Neural progenitor cell (in vitro differentiated cells): ENCODE data around the gene CNTNAP2. TPM values are rescaled to one million over a fixed set of nuclear protein-coding genes. Genes with fewer than 3 reads are reported as not detected.

Experiments
- DNase-seq: peaks from one replicate; pipeline ENCODE4 v3.0.0-alpha.2; 2016; ENCODE audit warnings: low spot score
- H2AFZ ChIP-seq: fragments of 200-600 bp; sonication (generic); replicated peaks from 2 replicates; pipeline ENCODE4 v1.6.1; 2016; ENCODE audit warnings: antibody characterized with exemption
- H3F3A ChIP-seq: fragments of 200-600 bp; sonication (generic); 2 replicates; pipeline ENCODE4 v1.6.1; 2016; ENCODE audit warnings: antibody characterized with exemption, low read depth
- H3K27ac ChIP-seq: fragments of 200-600 bp; sonication (generic); 2 replicates; pipeline ENCODE4 v1.5.1; 2016; ENCODE audit warnings: mild to moderate bottlenecking
- H3K27me3 ChIP-seq: fragments of 200-600 bp; sonication (generic); 2 replicates; pipeline ENCODE4 v1.6.1; 2016; ENCODE audit warnings: mild to moderate bottlenecking, moderate library complexity
- H3K36me3 ChIP-seq: fragments of 200-600 bp; sonication (generic); 2 replicates; pipeline ENCODE4 v1.5.1; 2016
- H3K4me1 ChIP-seq: fragments of 200-600 bp; sonication (generic); 2 replicates; pipeline ENCODE4 v1.6.1; 2016; ENCODE audit warnings: mixed run types
- H3K4me2 ChIP-seq: fragments of 200-600 bp; sonication (generic); 2 replicates; pipeline ENCODE4 v1.6.1; 2016
- H3K4me3 ChIP-seq: fragments of 200-600 bp; sonication (generic); 2 replicates; pipeline ENCODE4 v1.5.1; 2016
- H3K79me2 ChIP-seq: fragments of 200-600 bp; sonication (generic); 2 replicates; pipeline ENCODE4 v1.6.1; 2016; ENCODE audit warnings: low read depth
- H3K9ac ChIP-seq: fragments of 200-600 bp; sonication (generic); 2 replicates; pipeline ENCODE4 v1.6.1; 2016
- H3K9me3 ChIP-seq: fragments of 200-600 bp; sonication (generic); 2 replicates; pipeline ENCODE4 v1.5.1; 2016; ENCODE audit warnings: low read depth
- H4K20me1 ChIP-seq: fragments of 200-600 bp; sonication (generic); 2 replicates; pipeline ENCODE4 v1.6.1; 2016; ENCODE audit warnings: low read depth
- H3K27ac Mint-ChIP-seq: 3 replicates; pipeline ENCODE4 v1.8.0; 2021; ENCODE audit warnings: mixed read lengths
- H3K27me3 Mint-ChIP-seq: 2 replicates; pipeline ENCODE4 v1.8.0; 2022; ENCODE audit warnings: low read depth, mild to moderate bottlenecking, inconsistent platforms, moderate library complexity, mixed read lengths; ENCODE audit not compliant: insufficient read depth
- H3K36me3 Mint-ChIP-seq: 3 replicates; pipeline ENCODE4 v1.8.0; 2021; ENCODE audit warnings: mixed read lengths
- H3K4me1 Mint-ChIP-seq: 3 replicates; pipeline ENCODE4 v1.8.0; 2021; ENCODE audit warnings: mixed read lengths
- H3K4me3 Mint-ChIP-seq: 3 replicates; pipeline ENCODE4 v1.8.0; 2021; ENCODE audit warnings: mild to moderate bottlenecking, moderate library complexity, mixed read lengths
- H3K9me3 Mint-ChIP-seq: 3 replicates; pipeline ENCODE4 v1.8.0; 2020; ENCODE audit warnings: mixed read lengths
- CTCF ChIP-seq: fragments of 200-600 bp; sonication (generic); IDR thresholded peaks from 2 replicates; pipeline ENCODE4 v1.5.1; 2017; ENCODE audit warnings: antibody characterized with exemption, mild to moderate bottlenecking
- EZH2 ChIP-seq: fragments of 200-600 bp; sonication (generic); IDR thresholded peaks from 2 replicates; pipeline ENCODE4 v1.6.1; 2017; ENCODE audit warnings: antibody characterized with exemption, mild to moderate bottlenecking, moderate library complexity
- EZH2phosphoT487 ChIP-seq: fragments of 200-600 bp; sonication (generic); IDR thresholded peaks from 2 replicates; pipeline ENCODE4 v1.6.1; 2017; ENCODE audit warnings: antibody characterized with exemption
- total RNA-seq: library from RNA; depleted of rRNA; stranded (reverse); fragments of >200 nt; gene quantifications from 2 replicates; pipeline ENCODE4 v1.2.3, GENCODE V29; 2015; ENCODE audit warnings: low replicate concordance

The CNTNAP2 gene
- total RNA-seq, 1 donor from 2014 or later: 126 TPM

GRCh38 chr7:148044173-148044572, 1927.6 kb downstream of the CNTNAP2 start:
- no peak overlapping the region for H3K27ac ChIP-seq
- H3K27me3 ChIP-seq: no peaks in the 10 kb centered on the region
- DNase-seq: no peak
- Mint-ChIP-seq H3K36me3 (no peaks in the 10 kb centered on the region), H3K9me3 (peaks cover 4% of the 10 kb centered on the region), H3K27ac (no peak overlapping the region), H3K4me1 (peaks cover 2% of the 10 kb centered on the region), H3K27me3 (no peaks in the 10 kb centered on the region), H3K4me3 (no peak overlapping the region)
- H3K9me3 ChIP-seq: no peaks in the 10 kb centered on the region
- H3K79me2 ChIP-seq: no peaks in the 10 kb centered on the region
- no peak overlapping the region for H3K4me3 ChIP-seq
- no peaks in the 10 kb centered on the region for H3K4me1 ChIP-seq
- H3K9ac ChIP-seq: no peak overlapping the region
- no peak overlapping the region for H2AFZ ChIP-seq
- H4K20me1 ChIP-seq: no peaks in the 10 kb centered on the region
- H3K36me3 ChIP-seq: no peaks in the 10 kb centered on the region
- H3F3A ChIP-seq: no peaks in the 10 kb centered on the region
- no peak overlapping the region for H3K4me2 ChIP-seq
- TF ChIP-seq EZH2phosphoT487 (no peak), EZH2 (no peak), CTCF (no peak)

- Histone ChIP-seq H4K20me1 (no peaks in the 10 kb centered on the region), H3K9me3 (no peaks in the 10 kb centered on the region)
- H3K4me3 Mint-ChIP-seq: no peak overlapping the region
These were observed 1928.9 kb downstream of the CNTNAP2 start for GRCh38 chr7:148045521-148045920.

GRCh38 chr7:148049068-148049467, 1932.5 kb downstream of the CNTNAP2 start:
- Histone ChIP-seq H3K27ac (no peak overlapping the region), H3K9ac (no peak overlapping the region), H3K4me3 (no peak overlapping the region), H3K79me2 (no peaks in the 10 kb centered on the region), H4K20me1 (no peaks in the 10 kb centered on the region), H3F3A (no peaks in the 10 kb centered on the region), H3K4me1 (no peaks in the 10 kb centered on the region), H3K9me3 (no peaks in the 10 kb centered on the region), H2AFZ (no peak overlapping the region), H3K4me2 (no peak overlapping the region), H3K36me3 (no peaks in the 10 kb centered on the region), H3K27me3 (no peaks in the 10 kb centered on the region)
- no peaks in the 10 kb centered on the region for H3K4me1 Mint-ChIP-seq
- H3K27ac Mint-ChIP-seq: no peak overlapping the region
- DNase-seq: no peak
- no peaks in the 10 kb centered on the region for H3K27me3 Mint-ChIP-seq
- H3K9me3 Mint-ChIP-seq: peaks cover 4% of the 10 kb centered on the region
- TF ChIP-seq EZH2 (no peak), CTCF (no peak), EZH2phosphoT487 (no peak)
- H3K36me3 Mint-ChIP-seq: no peaks in the 10 kb centered on the region
- H3K4me3 Mint-ChIP-seq: no peak overlapping the region

More at GRCh38 chr7:148045521-148045920, 1928.9 kb downstream of the CNTNAP2 start:
- Histone ChIP-seq H3K27ac (no peak overlapping the region), H3K4me1 (no peaks in the 10 kb centered on the region), H3K4me3 (no peak overlapping the region), H3K36me3 (no peaks in the 10 kb centered on the region), H3K79me2 (no peaks in the 10 kb centered on the region), H3K9ac (no peak overlapping the region), H2AFZ (no peak overlapping the region), H3K4me2 (no peak overlapping the region), H3K27me3 (no peaks in the 10 kb centered on the region), H3F3A (no peaks in the 10 kb centered on the region)
- TF ChIP-seq EZH2 (no peak), EZH2phosphoT487 (no peak), CTCF (no peak)
- H3K9me3 Mint-ChIP-seq: peaks cover 4% of the 10 kb centered on the region
- peaks cover 2% of the 10 kb centered on the region for H3K4me1 Mint-ChIP-seq
- DNase-seq: no peak
- H3K27me3 Mint-ChIP-seq: no peaks in the 10 kb centered on the region
- no peaks in the 10 kb centered on the region for H3K36me3 Mint-ChIP-seq
- H3K27ac Mint-ChIP-seq: no peak overlapping the region
